Neural cell (in vitro differentiated cells): ENCODE measurements around the gene BCAS1. TPM values are rescaled to one million over a fixed set of nuclear protein-coding genes. Genes with fewer than 3 reads are reported as not detected.

Source experiments
- H2AFZ ChIP-seq: fragments of 200-600, 300-800 bp; sonication (generic), shearing (Covaris generic); 2 replicates; pipeline ENCODE4 v1.6.0; 2014; ENCODE audit warnings: low read depth, mild to moderate bottlenecking, antibody characterized with exemption, low read length, moderate library complexity
- H3F3A ChIP-seq: fragments of 200-600 bp; shearing (Covaris generic); 2 replicates; pipeline ENCODE4 v1.6.1; 2016; ENCODE audit warnings: mild to moderate bottlenecking, moderate library complexity, mixed read lengths, antibody characterized with exemption, low read length; ENCODE audit not compliant: insufficient read depth, poor library complexity, severe bottlenecking
- H3K27ac ChIP-seq: fragments of 200-600, 300-800 bp; sonication (generic), shearing (Covaris generic); 2 replicates; pipeline ENCODE4 v1.5.1; 2014; ENCODE audit warnings: mild to moderate bottlenecking, low read length, moderate library complexity
- H3K27me3 ChIP-seq: fragments of 300-800, 200-600 bp; sonication (generic), shearing (Covaris generic); 2 replicates; pipeline ENCODE4 v1.6.0; 2014; ENCODE audit warnings: mild to moderate bottlenecking, low read depth, low read length, moderate library complexity; ENCODE audit not compliant: insufficient read depth
- H3K36me3 ChIP-seq: fragments of 300-800, 200-600 bp; sonication (generic), shearing (Covaris generic); 2 replicates; pipeline ENCODE4 v1.5.1; 2014; ENCODE audit warnings: mild to moderate bottlenecking, antibody characterized with exemption, low read length, moderate library complexity; ENCODE audit not compliant: insufficient read depth
- H3K4me2 ChIP-seq: fragments of 300-800, 200-600 bp; sonication (generic), shearing (Covaris generic); 2 replicates; pipeline ENCODE4 v1.6.0; 2014; ENCODE audit warnings: mild to moderate bottlenecking, low read length
- H3K4me3 ChIP-seq: fragments of 300-800, 200-600 bp; sonication (generic), shearing (Covaris generic); 2 replicates; pipeline ENCODE4 v1.5.1; 2014; ENCODE audit warnings: mild to moderate bottlenecking, low read length, moderate library complexity
- H3K79me2 ChIP-seq: fragments of 200-600 bp; shearing (Covaris generic); replicated peaks from 2 replicates; pipeline ENCODE4 v1.6.0; 2014; ENCODE audit warnings: mild to moderate bottlenecking, low read length, moderate library complexity; ENCODE audit not compliant: insufficient read depth
- H3K9ac ChIP-seq: fragments of 300-800, 200-600 bp; sonication (generic), shearing (Covaris generic); 2 replicates; pipeline ENCODE4 v1.6.1; 2016; ENCODE audit warnings: mild to moderate bottlenecking, low read length, mixed read lengths
- H3K9me2 ChIP-seq: fragments of 200-600 bp; shearing (Covaris generic); 2 replicates; pipeline ENCODE4 v1.6.1; 2016; ENCODE audit warnings: mild to moderate bottlenecking, low read length, mixed read lengths; ENCODE audit not compliant: insufficient read depth
- H3K9me3 ChIP-seq: fragments of 200-600, 300-800 bp; sonication (generic), shearing (Covaris generic); 2 replicates; pipeline ENCODE4 v1.6.1; 2016; ENCODE audit warnings: mild to moderate bottlenecking, mixed run types, low read length, moderate library complexity, mixed read lengths
- H4K20me1 ChIP-seq: fragments of 200-600 bp; shearing (Covaris generic); 2 replicates; pipeline ENCODE4 v1.6.1; 2016; ENCODE audit warnings: mild to moderate bottlenecking, mixed run types; ENCODE audit not compliant: insufficient read depth
- CTCF ChIP-seq: fragments of 450-650 bp; IDR thresholded peaks from 2 replicates; pipeline ENCODE4 v1.5.1; 2014; ENCODE audit warnings: antibody characterized with exemption, mild to moderate bottlenecking, moderate library complexity; ENCODE audit not compliant: poor library complexity, severe bottlenecking
- EP300 ChIP-seq: fragments of 450-650 bp; conservative IDR thresholded peaks from 2 replicates; pipeline ENCODE4 v1.6.1; 2014; ENCODE audit warnings: antibody characterized with exemption, mild to moderate bottlenecking, moderate library complexity; ENCODE audit not compliant: poor library complexity, severe bottlenecking
- EZH2 ChIP-seq: fragments of 200-600, 300-800 bp; shearing (Covaris generic), sonication (generic); IDR thresholded peaks from 2 replicates; pipeline ENCODE4 v1.6.1; 2014; ENCODE audit warnings: antibody characterized with exemption, low read length, borderline replicate concordance, mild to moderate bottlenecking; ENCODE audit not compliant: insufficient read depth, poor library complexity, severe bottlenecking
- MXI1 ChIP-seq: fragments of 450-650 bp; conservative IDR thresholded peaks from 2 replicates; pipeline ENCODE4 v1.6.1; 2014; ENCODE audit warnings: antibody characterized with exemption, mild to moderate bottlenecking; ENCODE audit not compliant: poor library complexity, severe bottlenecking
- POLR2AphosphoS5 ChIP-seq: IDR thresholded peaks from 2 replicates; pipeline ENCODE4 v1.6.1; 2012
- RAD21 ChIP-seq: fragments of 450-650 bp; conservative IDR thresholded peaks from 2 replicates; pipeline ENCODE4 v1.6.1; 2014; ENCODE audit warnings: antibody characterized with exemption, mild to moderate bottlenecking, moderate library complexity
- REST ChIP-seq: IDR thresholded peaks from 2 replicates; pipeline ENCODE4 v1.6.1; 2012; ENCODE audit warnings: borderline replicate concordance
- SMC3 ChIP-seq: fragments of 450-650 bp; conservative IDR thresholded peaks from 2 replicates; pipeline ENCODE4 v1.6.1; 2014; ENCODE audit warnings: antibody characterized with exemption, mild to moderate bottlenecking, moderate library complexity; ENCODE audit not compliant: poor library complexity
- TAF1 ChIP-seq: IDR thresholded peaks from 2 replicates; pipeline ENCODE4 v1.6.1; 2012; ENCODE audit warnings: low read depth
- polyA plus RNA-seq: library from polyadenylated mRNA; depleted of rRNA; stranded (reverse); fragments of >200 nt; gene quantifications from 2 replicates; pipeline ENCODE4 v1.2.3, GENCODE V29; 2014

The BCAS1 gene
- polyA plus RNA-seq, 1 donor from 2014 or later, result not detected

- Histone ChIP-seq H4K20me1 (no peaks in the 10 kb centered on the region), H2AFZ (no peak overlapping the region), H3K9me2 (no peaks in the 10 kb centered on the region), H3K27ac (no peak overlapping the region), H3K27me3 (no peaks in the 10 kb centered on the region), H3K79me2 (no peaks in the 10 kb centered on the region), H3K9me3 (no peaks in the 10 kb centered on the region), H3K4me2 (no peak overlapping the region), H3K9ac (no peak overlapping the region), H3F3A (no peaks in the 10 kb centered on the region), H3K36me3 (no peaks in the 10 kb centered on the region), H3K4me3 (no peak overlapping the region)
- TF ChIP-seq MXI1 (no peak), EP300 (no peak), RAD21 (no peak)
Measured at GRCh38 chr20:54021446-54022235, 48.8 kb downstream of the BCAS1 start.

GRCh38 chr20:54020868-54021267 lies 49.5 kb downstream of the BCAS1 start:
- H3K9me2 ChIP-seq, result no peaks in the 10 kb centered on the region
- no peaks in the 10 kb centered on the region for H3K79me2 ChIP-seq
- H3K9ac ChIP-seq, result no peak overlapping the region
- H3K36me3 ChIP-seq, result no peaks in the 10 kb centered on the region
- H4K20me1 ChIP-seq, result no peaks in the 10 kb centered on the region
- no peaks in the 10 kb centered on the region for H3K9me3 ChIP-seq
- H2AFZ ChIP-seq, result no peak overlapping the region
- no peak for TF ChIP-seq REST
- TF ChIP-seq EZH2, result no peak
- no peak for TF ChIP-seq POLR2AphosphoS5
- TF ChIP-seq RAD21, result no peak
- no peak for TF ChIP-seq MXI1
- no peak for TF ChIP-seq TAF1
- no peak for TF ChIP-seq CTCF
- no peak for TF ChIP-seq EP300
- TF ChIP-seq SMC3, result no peak
- no peaks in the 10 kb centered on the region for H3F3A ChIP-seq
- H3K27me3 ChIP-seq, result no peaks in the 10 kb centered on the region
- no peak overlapping the region for H3K4me3 ChIP-seq
- H3K4me2 ChIP-seq, result no peak overlapping the region
- H3K27ac ChIP-seq, result no peak overlapping the region
